HG02798 (cell line): ENCODE data around the gene AMBP.

Experiments
- ATAC-seq: cut with Tn5 transposase; IDR thresholded peaks from one replicate; pipeline ENCODE4 v1.9.1; 2021; ENCODE audit warnings: mild to moderate bottlenecking; ENCODE audit not compliant: unreplicated experiment, poor library complexity

AMBP gene

DNA sequence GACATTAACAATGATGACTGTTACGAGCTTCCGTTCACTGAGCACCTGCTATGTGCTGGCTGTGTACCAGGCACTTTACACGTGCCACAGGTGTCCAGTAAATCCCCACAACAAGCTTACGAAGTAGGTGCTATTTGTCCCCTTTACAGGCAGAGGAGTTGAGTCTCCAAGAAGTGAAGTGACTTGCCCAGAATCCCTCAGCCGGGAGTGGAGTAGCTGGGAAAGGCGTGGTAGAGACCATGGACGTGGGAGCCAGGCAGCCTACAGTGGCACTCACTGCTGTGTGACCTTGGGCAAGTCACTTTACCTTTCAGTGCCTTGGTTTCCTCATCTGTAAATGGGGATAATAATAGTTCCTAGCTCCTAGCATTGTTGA lies 669 bp upstream of the AMBP start:
- no peak for ATAC-seq

DNA sequence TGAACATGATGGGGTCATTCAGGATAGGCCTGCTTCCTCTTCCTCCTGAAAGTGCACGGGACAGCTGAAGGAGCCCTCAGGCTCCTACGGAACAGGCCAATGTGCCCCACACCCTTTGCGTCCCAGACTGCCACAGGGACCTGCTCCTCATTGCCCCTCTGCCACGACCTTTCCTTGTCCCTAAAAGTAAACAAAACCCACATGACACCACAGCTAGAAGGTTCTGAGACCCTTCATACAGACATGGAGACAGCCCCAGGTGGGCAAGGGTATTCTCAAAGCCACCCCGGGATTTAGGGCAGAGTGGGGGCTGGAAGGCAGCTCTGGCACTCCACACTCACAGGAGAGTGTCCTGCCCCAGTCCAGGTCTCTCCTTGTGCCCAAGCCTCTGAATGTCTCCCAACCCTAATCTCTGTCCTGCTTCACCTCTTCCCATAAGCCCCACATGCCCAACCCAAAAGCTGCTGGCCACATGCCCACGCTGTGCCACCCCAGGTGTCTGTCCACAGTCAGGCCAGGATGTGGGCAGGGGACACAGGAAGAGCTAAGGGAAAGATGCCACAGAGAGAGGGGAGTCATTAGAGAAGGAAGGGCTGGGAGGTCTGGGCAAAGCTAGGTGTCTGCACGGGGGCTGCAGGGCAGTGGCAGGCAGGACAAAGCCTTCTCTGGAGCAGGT lies 800 bp downstream of the AMBP start:
- no peak for ATAC-seq

GRCh38 chr9:114076237-114077161 lies 1.6 kb downstream of the AMBP start:
- no peak for ATAC-seq

DNA sequence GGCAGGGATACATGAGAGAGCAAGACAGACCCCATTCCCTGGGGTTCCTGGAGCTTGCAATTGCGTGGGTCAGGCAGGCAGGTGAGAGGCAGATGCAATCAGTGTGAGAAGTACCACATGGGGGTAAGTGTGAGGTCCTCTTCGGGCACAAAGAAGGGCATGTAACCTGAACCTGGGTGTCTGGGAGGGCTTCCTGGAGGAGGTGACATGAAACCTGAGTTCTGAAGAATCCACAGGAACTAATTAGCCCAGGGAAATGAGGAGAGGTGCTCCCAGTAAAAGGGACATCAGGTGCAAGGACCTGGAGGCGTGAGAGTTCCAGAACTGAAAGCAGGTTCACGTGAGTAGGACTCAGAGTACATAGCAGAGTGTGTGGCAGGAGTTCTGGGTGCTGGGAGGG lies 2.5 kb downstream of the AMBP start:
- ATAC-seq: no peak

- no peak for ATAC-seq
Observed at GRCh38 chr9:114072184-114073140, 5.6 kb downstream of the AMBP start.

GRCh38 chr9:114071197-114071795 lies 6.8 kb downstream of the AMBP start:
- ATAC-seq: no peak

DNA sequence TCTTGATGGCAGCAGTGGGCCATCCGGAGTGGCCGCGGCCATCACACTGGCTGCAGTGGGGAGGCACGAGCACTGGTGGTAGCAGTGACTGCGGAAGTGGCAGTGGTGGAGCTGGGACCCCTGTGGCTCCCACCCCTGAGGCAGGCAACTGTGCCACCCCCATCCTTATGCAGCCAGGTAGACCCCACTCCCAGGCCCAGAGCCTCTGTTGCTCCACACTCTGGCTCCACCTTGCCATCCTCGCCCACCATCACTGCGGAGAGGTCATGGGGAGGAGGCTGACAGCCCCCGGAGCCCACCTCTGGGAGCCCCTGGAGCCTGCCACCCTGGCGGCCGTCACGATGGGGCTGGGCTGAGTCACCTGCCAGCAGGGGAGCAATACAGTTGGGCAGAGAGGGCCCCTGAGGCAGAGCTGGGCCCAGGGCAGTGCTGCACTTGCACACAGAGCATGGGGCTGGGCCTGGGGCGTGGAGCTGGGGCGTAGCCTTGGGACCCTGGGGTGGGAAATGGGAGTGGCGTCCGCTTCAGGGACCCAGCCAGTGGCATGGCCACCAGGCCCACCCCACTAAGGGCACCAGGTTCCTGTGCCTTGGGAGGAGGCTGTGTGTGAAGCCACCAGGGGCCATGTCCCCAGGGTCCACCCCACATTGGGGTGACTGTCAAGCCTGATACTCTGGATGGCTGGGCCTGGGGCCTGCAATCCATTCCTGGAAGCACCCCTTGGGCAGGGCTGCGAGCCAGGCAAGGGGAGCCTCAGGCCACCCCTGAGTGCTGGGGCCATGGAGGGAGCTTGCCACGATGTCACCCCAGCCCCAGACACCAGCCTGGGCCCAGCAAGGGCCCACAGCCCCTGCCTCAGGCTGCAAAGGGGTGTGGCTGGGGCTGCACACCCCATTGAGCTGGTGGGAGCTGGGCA lies 7.7 kb downstream of the AMBP start:
- no peak for ATAC-seq

DNA sequence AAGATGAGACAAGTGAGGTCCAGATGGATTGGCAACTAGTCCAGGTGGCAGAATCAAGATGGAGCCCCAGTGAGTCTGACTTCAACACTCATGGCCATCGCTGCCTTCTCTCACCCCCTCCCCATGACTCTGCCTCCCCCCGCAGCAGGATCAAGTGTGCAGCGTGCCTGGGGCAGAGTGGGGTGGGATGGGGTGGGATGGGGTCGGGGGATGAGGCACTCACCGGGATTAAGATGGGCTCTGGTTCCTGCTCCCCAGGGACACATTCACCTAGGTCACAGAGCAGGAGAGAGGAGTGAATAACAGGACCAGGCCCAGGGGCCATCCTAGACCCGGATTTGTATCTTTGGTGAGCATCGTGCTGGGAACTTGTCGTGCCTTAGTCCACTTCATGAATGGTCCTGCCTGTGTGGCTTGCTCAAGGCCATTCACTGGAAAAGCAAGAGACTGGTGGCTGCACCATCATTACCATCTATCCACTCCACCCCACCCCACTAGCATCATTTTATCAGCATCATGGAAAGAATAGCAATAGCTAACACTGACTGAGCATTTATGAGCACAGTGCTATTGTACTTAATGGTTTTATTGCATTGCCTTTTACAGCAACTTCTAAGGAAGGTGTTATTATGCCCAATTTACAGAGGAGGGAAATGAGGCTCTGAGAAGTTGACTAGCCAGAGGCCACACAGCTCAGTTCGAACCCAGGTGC lies 8.5 kb downstream of the AMBP start:
- ATAC-seq: no peak

- no peak for ATAC-seq
Observed at GRCh38 chr9:114065304-114065703, 12.8 kb downstream of the AMBP start.

GRCh38 chr9:114061830-114062474 lies 16.1 kb downstream of the AMBP start:
- ATAC-seq: no peak

GRCh38 chr9:114061292-114061691 lies 16.8 kb downstream of the AMBP start:
- ATAC-seq: no peak

- no peak for ATAC-seq
Observed at GRCh38 chr9:114060711-114061110, 17.4 kb downstream of the AMBP start.

GRCh38 chr9:114060070-114060469 lies 18.0 kb downstream of the AMBP start:
- no peak for ATAC-seq

DNA sequence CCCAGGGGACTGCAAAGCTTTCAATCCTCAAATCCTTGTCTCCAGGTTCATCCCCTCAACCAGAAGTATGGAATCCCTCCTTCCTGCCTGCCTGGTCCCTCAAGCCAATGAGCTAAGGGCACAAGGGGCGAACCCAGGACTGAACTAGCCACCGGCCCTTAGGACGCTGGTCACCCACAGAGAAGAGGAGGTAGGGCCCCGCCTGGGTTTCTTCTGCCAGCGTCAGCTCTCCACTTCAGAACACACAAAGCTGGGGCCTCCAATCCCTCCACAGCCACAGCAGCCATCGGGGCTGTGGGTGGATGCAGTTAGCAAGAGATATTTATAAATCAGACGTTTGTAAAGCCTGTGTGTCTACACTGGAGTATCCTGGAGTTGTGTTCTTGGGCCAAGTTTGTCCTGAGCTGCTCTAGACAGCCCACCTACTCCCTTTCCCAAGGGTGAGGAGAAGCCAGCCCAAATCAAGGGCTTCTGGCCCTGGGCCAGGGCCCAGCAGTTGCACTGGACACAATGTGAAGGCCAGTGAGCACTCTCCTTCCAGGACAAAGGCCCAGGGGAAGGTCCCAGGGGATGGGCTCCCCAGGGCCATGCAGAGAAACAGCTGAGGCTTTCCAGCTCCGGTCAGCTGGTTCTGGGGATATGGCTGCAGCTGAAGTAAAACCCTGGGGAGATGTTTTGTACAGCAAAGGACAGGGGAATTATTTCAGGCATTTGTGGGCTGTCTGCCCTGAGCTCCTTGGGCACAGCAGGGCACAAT lies 18.9 kb downstream of the AMBP start:
- no peak for ATAC-seq

- ATAC-seq: no peak
Observed at GRCh38 chr9:114058688-114059046, 19.4 kb downstream of the AMBP start.

DNA sequence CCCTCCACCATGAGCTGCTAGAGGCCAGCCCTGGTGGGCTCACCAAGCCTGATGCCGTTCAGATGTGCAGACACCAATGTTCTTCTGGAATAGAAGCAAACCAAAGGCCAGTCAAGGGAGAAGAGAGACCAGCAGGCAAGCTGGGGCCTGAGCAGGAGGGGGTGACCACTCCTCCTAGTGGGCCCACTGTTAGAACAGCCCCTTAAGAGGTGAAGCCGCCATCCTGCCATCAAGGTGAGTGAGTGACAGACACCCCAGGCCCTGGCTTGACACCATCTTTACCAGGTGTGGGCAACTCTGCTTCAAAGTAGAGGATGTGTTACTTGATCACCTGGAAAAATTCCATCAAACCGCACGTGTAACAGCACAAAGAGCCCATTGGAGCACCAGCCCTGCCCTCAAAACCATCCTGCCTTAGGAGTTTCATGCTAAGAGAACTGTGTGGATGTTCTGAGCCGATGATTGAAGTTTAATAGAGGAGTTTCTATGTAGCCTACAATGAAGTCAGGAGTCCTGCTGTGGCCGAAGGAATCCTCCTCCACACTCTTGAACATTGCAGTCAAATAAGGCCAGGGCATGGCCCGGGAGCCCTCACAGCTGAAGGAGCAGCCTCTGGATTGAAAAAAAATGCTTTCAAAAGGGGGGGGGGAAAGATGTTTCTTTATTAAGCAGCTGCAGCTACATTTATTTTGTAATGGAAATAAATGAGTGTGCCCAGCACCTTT lies 20.8 kb downstream of the AMBP start:
- ATAC-seq: no peak

DNA sequence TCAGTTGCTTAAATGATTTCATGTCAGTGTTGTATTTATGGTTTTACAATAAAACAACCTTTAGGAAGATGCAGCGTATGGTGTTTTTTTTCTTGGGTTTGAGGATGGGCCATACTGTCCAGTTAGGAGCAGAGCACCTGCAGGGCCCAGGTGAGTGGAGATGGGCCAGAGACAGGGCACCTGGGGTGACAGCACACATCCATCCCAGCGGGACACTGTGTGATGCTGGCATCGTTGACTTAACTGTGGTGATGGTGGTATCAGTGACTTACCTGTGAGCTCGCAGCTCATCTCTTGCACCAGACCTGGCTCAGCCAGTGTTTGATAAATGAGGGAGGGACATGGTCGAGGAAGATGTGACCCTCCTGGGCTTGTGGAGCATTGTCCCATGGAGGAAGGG lies 21.6 kb downstream of the AMBP start:
- no peak for ATAC-seq
